ENCODE data around the gene THNSL1. TPM values are rescaled to one million over a fixed set of nuclear protein-coding genes. Genes with fewer than 3 reads are reported as not detected.

THNSL1 gene
- total and polyA plus RNA-seq, 2 of the 13 experiments (the other 11 are each of a cell fraction or from before 2014, with no cell fraction given), result 1.3 to 3.8 TPM

DNA sequence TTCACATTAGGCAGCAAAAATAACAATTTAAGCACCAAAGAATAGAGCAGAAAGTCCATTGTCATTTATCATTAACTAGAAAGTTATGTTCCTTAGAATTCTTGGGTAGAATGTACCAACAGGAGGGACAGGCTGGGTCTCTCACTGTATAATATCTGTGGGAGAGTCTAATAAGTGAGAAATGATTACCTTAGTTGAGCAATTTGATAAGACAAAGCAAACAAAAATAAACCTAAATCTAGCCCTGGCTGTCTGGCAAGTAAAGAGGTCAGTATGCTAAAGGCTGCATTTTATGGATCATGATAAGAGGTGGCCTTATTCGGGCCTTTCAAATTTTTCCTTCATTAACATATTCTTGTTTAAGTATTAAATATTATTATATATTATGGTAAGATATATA, 35.6 kb downstream of the THNSL1 start:
- ATAC-seq, result no peak
- Histone ChIP-seq H3K4me3 (replicated peaks in 1 of 3; ENCODE audit: insufficient read depth in 1 of 3, low read depth in 2 of 3, low read length in 3 of 3) (no peak overlapping the region), H3K79me2 (ENCODE audit: insufficient read depth, low read length) (no peaks in the 10 kb centered on the region), H3K4me2 (ENCODE audit: low read depth, low read length) (no peak overlapping the region), H3K36me3 (replicated peaks in 1 of 2; ENCODE audit: control insufficient read depth in 1 of 2, insufficient read depth in 2 of 2, low read length in 2 of 2) (no peaks in the 10 kb centered on the region), H4K20me1 (ENCODE audit: insufficient read depth, low read length) (no peaks in the 10 kb centered on the region), H3K27ac (ENCODE audit: extremely low read length, insufficient read depth, low read length) (no peak overlapping the region), H2AFZ (ENCODE audit: low read length) (no peak overlapping the region), H3K4me1 (ENCODE audit: insufficient read depth, low read length) (no peaks in the 10 kb centered on the region), H3K27me3 (ENCODE audit: control insufficient read depth in 1 of 2, insufficient read depth in 2 of 2, low read length in 2 of 2) (no peaks in the 10 kb centered on the region), H3K9ac (ENCODE audit: insufficient read depth, low read depth, low read length) (no peak overlapping the region), H3K9me3 (ENCODE audit: low read length) (no peaks in the 10 kb centered on the region)
- CTCF ChIA-PET (ENCODE audit: low intra/inter-chr PET ratio, low total read pairs), result no interaction called here
- no TSS peak for BruUV-seq (replicated peaks)
- in situ Hi-C loops (cut with HindIII; ENCODE audit: extremely low pct_ligation_motif_present, low pct_unique_long_range_greater_than_20kb) (no loop called here), intact Hi-C loops (cut with micrococcal nuclease; ENCODE audit: unreplicated experiment) (no loop called here)
- no peak for TF ChIP-seq HNF4G (IDR thresholded peaks at IDR 0.05; ENCODE audit: borderline replicate concordance, low read depth, low read length)
- TF ChIP-seq HNF4G (CRISPR knock-in tag; IDR thresholded peaks at IDR 0.05; ENCODE audit: borderline replicate concordance, low read depth), result no peak
- POLR2A ChIA-PET, result no interaction called here
- FAIRE-seq, result no peak
- no peak for DNase-seq (ENCODE audit: low spot score)
- WGBS (ENCODE audit: low lambda C conversion rate), result 95% methylated on average over 1 of the region's 1 CpG

DNA sequence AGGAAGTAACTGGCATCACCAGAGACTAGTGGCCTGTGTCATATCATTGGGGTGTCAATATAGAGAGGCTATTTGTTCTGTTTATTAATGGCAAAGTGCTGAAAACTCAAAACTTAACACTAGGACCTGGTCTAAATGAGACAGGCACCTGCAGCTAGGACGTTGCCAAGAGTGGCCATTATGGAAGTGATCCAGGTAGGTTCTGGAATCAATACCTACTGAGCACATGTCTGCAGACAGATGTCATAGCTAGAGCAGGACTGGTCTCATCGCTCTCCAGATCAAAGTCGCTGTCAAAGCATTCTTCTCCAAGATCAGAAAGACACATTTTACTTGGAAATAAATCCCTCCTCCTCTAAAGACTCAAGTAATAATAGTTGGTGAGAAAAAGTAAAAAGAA, 40.3 kb downstream of the THNSL1 start:
- H2AFZ ChIP-seq (ENCODE audit: low read length), result no peak overlapping the region
- no peaks in the 10 kb centered on the region for H3K27me3 ChIP-seq (ENCODE audit: control insufficient read depth in 1 of 2, insufficient read depth in 2 of 2, low read length in 2 of 2)
- intact Hi-C loops (cut with micrococcal nuclease; ENCODE audit: unreplicated experiment) (no loop called here), in situ Hi-C loops (cut with HindIII; ENCODE audit: extremely low pct_ligation_motif_present, low pct_unique_long_range_greater_than_20kb) (no loop called here)
- no peaks in the 10 kb centered on the region for H3K36me3 ChIP-seq (replicated peaks in 1 of 2; ENCODE audit: control insufficient read depth in 1 of 2, insufficient read depth in 2 of 2, low read length in 2 of 2)
- H3K9me3 ChIP-seq (ENCODE audit: low read length), result no peaks in the 10 kb centered on the region
- H4K20me1 ChIP-seq (ENCODE audit: insufficient read depth, low read length), result no peaks in the 10 kb centered on the region
- ATAC-seq, result no peak
- H3K4me3 ChIP-seq (replicated peaks in 1 of 3; ENCODE audit: insufficient read depth in 1 of 3, low read depth in 2 of 3, low read length in 3 of 3), result no peak overlapping the region
- H3K4me2 ChIP-seq (ENCODE audit: low read depth, low read length), result no peak overlapping the region
- FAIRE-seq, result no peak
- ChIA-PET CTCF (ENCODE audit: low intra/inter-chr PET ratio, low total read pairs) (no interaction called here), POLR2A (no interaction called here)
- 80% methylated on average over 3 of the region's 3 CpGs for WGBS (ENCODE audit: low lambda C conversion rate)
- H3K4me1 ChIP-seq (ENCODE audit: insufficient read depth, low read length), result peaks cover 29% of the 10 kb centered on the region
- no peak overlapping the region for H3K9ac ChIP-seq (ENCODE audit: insufficient read depth, low read depth, low read length)
- no peak for TF ChIP-seq GFI1 (CRISPR knock-in tag; IDR thresholded peaks at IDR 0.05; ENCODE audit: borderline replicate concordance)
- TF ChIP-seq, protein P1, sequence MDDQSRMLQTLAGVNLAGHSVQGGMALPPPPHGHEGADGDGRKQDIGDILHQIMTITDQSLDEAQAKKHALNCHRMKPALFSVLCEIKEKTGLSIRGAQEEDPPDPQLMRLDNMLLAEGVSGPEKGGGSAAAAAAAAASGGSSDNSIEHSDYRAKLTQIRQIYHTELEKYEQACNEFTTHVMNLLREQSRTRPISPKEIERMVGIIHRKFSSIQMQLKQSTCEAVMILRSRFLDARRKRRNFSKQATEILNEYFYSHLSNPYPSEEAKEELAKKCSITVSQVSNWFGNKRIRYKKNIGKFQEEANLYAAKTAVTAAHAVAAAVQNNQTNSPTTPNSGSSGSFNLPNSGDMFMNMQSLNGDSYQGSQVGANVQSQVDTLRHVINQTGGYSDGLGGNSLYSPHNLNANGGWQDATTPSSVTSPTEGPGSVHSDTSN (CRISPR knock-in tag; IDR thresholded peaks at IDR 0.05; ENCODE audit: borderline replicate concordance), result no peak
- no peak for TF ChIP-seq NFIC (IDR thresholded peaks at IDR 0.05; ENCODE audit: low read length)
- TF ChIP-seq ZNF274 (CRISPR knock-in tag; IDR thresholded peaks at IDR 0.05), result no peak
- TF ChIP-seq, protein P2, sequence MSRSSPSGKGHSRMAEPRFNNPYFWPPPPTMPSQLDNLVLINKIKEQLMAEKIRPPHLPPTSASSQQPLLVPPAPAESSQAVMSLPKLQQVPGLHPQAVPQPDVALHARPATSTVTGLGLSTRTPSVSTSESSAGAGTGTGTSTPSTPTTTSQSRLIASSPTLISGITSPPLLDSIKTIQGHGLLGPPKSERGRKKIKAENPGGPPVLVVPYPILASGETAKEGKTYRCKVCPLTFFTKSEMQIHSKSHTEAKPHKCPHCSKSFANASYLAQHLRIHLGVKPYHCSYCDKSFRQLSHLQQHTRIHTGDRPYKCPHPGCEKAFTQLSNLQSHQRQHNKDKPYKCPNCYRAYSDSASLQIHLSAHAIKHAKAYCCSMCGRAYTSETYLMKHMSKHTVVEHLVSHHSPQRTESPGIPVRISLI (CRISPR knock-in tag; IDR thresholded peaks at IDR 0.05; ENCODE audit: borderline replicate concordance), result no peak
- no peak for TF ChIP-seq YEATS2 (CRISPR knock-in tag; IDR thresholded peaks at IDR 0.05; ENCODE audit: borderline replicate concordance)
- TF ChIP-seq HNRNPLL (IDR thresholded peaks at IDR 0.05; ENCODE audit: low read depth, low read length, poor library complexity, severe bottlenecking), result no peak
- no peak for TF ChIP-seq ZNF883 (CRISPR knock-in tag; IDR thresholded peaks at IDR 0.05; ENCODE audit: not compliant biosample characterization)
- H3K27ac ChIP-seq (ENCODE audit: extremely low read length, insufficient read depth, low read length), result no peak overlapping the region
- no TSS peak for BruUV-seq (replicated peaks)
- DNase-seq (ENCODE audit: low spot score), result no peak
- H3K79me2 ChIP-seq (ENCODE audit: insufficient read depth, low read length), result no peaks in the 10 kb centered on the region
